ENCODE data around the gene GNG7.
A peak's percentile ranks its signal among the peaks of the same experiment; 100 is the strongest.
"Not testable (repeated sequence)": the region's sequence is repeated elsewhere in the genome, so short reads cannot be mapped to it uniquely, and the experiment has no call there.

Gene GNG7

DNA sequence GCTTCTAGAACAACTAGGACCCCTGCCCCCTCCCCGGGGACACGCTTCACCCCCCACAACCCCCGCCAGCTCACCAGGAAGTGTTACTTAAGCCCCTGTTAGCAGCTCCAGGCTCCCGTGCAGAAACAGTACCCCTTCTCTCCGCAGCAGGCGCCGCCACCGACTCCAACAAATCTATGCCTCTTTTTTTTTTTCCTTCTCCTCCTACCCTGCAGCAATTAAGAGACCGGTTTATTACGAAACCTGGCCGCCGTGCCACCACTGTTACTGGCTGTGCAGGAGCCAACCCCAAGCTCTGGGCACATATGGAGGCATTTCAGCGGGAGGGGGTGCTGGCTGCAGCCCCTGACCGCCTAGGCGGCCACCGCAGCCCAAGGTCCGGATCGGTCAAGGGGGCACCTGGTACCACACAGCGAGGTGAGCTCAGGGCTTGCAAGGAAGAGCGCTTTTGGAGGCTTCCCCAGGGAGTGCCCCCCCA, 224.2 kb downstream of the GNG7 start:
- no peak for DNase-seq

DNA sequence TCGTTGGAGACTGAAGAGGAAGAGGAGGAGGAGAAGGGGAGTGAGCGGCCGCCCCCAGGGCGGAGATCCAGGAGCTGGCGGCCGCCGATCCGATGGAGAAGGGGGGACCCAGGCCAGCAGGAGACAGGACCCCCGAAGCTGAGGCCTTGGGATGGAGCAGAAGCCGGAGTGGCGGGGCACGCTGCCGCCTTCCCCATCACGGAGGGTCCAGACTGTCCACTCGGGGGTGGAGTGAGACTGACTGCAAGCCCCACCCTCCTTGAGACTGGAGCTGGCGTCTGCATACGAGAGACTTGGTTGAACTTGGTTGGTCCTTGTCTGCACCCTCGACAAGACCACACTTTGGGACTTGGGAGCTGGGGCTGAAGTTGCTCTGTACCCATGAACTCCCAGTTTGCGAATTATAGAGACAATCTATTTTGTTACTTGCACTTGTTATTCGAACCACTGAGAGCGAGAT, 224.7 kb downstream of the GNG7 start:
- DNase-seq = no peak

DNA sequence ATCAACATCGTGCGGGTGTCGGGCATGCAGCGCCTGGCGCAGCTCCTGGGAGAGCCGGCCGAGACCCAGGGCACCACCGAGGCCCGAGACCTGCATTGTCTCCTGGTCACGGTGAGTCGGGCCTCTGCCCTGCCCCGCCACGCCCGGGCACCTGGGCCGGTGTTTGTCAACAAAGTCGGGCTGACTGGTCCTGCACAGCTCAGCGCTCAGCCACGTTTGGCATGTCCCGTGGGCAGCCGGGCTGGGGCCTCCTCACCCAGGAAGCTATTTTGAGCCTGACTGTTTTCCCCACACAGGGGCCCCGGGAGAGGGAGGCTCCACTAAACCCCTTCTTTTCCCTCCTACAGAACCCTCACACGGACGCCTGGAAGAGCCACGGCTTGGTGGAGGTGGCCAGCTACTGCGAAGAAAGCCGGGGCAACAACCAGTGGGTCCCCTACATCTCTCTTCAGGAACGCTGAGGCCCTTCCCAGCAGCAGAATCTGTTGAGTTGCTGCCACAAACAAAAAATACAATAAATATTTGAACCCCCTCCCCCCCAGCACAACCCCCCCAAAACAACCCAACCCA, 225.3 kb downstream of the GNG7 start:
- DNase-seq = no peak

DNA sequence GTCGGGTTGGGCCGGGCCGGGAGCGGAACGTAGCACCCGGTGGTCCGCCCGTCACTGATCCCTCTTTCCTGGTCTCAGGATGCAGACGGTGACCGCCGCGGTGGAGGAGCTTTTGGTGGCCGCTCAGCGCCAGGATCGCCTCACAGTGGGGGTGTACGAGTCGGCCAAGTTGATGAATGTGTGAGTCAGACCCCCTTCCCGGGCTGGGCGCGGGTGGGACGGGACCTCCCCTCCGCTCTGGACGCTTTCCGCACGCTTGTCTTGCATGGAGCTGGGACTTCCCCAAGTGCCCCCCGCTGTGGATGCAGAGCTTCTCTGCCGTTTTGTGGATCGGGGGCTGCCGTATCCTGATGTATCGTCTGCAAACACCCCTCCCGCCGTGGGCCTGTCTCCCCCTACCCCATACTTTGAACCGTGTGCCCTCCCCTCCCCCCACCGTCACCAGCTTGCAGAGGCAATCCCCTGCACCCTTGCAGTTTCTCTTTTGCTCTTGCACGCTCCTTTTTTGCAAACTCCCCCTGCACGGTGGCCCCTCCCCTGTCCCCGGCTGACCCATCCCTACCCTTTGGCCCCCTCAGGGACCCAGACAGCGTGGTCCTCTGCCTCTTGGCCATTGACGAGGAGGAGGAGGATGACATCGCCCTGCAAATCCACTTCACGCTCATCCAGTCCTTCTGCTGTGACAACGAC, 225.9 kb downstream of the GNG7 start:
- no peak for DNase-seq

DNA sequence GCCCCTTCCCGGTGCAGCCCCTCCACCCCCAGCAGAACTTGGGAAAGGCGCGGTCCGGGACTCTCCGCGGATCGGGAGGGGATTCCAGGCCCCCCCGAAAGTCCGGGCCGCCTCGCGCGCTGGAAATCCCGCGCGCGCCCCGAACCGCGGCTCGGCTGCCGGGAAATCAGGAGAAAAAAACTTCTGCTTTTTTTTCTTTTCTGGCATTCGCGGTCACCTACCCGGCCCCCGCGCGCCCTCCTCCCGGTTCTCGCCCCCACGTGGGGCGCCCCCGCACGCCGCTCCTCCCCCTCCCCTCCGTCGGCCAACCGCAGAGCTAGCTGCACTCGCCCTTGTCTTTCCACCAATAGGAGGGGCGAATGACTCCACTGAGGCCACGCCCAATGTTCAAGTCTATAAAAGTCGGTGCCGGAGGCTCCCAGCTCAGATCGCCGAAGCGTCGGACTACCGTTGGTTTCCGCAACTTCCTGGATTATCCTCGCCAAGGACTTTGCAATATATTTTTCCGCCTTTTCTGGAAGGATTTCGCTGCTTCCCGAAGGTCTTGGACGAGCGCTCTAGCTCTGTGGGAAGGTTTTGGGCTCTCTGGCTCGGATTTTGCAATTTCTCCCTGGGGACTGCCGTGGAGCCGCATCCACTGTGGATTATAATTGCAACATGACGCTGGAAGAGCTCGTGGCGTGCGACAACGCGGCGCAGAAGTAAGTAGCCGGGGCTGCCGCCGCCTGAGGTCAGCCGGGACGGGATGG, 226.6 kb downstream of the GNG7 start, which contains the start of gene GADD45B:
TSS of gene GADD45B (plus strand) at position 426 of the 749 bp plus-strand sequence. CDS start at position 658, 232 bp downstream.
- DNase-seq = peak; percentile 94

DNA sequence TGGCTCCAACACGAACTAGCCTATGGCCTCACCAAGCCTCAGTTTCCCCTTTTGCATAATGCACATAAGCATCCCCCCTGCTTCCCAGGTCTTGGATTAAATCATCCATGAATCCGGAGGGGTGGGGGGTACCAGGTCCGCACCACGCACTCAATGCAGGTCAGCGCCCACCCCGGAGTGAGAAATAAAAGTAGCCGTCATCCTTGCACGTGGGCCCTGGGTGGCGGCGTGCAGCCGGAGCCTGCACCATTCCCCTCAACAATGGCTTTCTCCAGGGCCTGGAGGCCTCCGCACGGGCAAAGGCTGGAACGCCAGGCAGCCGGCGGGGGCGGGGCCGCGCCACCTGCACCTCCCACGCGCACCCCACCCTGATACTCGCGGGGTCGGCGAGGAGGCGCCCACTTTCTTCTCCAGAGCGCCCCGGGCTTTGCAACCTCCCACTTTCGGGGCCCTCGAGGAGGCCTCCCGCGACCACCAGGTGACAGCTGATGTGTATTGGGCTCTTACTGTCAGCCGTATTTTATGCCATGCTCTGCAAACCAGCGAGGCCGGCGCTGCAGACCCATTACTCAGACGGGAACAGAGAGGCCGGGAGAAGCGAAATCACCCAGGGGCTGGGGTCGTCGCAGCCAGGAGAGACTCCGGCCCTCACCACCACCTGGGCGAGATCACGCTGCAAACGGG, 227.3 kb downstream of the GNG7 start:
- DNase-seq = no peak

DNA sequence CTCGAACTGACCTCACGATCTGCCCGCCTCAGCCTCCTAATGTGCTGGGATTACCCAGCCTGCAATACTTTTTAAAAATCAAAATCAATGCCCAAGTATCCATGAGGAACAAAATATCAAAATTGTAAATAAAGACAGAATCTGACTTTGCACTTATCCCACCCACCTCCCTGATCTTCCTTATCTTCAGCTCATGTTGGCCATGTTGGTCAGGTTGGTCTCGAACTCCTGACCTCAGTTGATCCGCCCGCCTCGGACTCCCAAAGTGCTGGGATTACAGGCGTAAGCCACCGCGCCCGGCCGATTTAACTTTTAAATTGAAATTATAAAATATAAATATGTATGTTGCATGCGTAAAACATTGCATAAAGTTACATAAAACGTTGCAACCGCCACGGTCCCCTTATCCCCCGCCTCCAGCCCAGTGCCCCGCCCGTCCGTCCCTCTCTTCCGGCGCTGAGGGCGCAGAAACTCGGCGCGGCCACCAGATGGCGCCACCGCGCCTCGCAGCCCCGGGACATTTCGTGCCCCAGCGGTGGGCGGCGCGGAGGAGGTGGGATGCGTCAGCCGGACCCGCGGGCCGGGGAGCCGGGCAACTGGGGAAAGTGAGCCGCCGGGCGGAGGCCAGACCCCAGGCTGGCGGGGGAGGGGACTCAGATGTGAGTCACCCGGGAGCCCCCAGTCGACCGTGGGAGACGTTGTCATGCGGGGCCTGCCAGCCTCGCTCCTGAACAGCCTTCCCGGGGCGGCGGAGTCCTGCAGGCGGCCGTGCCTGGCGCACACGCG, 228.1 kb downstream of the GNG7 start:
- DNase-seq = peak; percentile 72

DNA sequence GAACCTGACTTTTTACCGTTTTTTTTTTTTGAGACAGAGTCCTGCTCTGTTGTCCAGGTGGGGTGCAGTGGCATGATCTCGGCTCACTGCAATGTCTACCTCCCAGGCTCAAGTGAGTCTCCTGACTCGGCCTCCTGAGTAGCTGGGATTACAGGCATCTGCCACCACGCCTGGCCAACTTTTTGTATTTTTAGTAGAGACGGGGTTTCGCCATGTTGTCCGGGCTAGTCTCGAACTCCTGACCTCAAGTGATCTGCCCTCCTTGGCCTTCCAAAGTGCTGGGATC, 232.6 kb downstream of the GNG7 start:
- DNase-seq = not testable (repeated sequence)

DNA sequence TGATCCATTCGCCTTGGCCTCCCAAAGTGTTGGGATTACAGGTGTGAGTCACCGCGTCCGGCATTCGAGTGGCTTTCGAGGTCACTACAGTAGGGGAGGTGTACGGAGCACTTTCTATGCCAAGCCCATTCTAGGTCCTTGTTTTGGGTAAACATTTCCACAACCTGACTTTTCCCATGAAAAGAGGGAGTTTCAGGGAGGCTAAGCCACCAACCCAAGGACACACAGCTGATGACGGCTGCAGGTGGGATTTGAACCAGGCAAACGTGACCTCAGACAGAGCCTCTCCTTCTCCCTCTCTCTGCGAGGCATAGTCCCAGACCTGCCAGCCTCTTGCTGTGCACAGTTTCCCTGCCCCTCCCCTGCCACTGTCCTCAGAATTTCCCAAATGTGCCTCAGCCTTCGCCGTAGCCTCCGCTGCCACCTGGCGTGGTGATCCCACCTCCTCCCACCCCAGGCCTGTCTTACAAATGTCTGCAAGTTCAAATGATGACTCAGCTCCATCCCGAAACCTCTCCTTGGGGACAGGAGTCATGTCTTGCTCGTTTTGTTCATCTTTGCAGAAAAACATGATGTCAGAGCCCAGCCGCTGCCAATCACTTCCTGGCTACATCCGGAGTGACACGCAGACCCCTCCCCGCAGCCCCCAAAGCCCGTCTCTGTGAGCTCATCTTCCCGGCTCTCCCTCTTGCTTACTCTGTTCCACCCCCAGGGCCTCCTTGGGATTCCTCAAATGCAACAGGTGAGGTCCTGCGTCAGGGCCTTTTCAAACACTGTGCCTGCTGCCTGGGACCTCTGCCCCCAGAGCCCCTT, 233.2 kb downstream of the GNG7 start:
- no peak for DNase-seq

DNA sequence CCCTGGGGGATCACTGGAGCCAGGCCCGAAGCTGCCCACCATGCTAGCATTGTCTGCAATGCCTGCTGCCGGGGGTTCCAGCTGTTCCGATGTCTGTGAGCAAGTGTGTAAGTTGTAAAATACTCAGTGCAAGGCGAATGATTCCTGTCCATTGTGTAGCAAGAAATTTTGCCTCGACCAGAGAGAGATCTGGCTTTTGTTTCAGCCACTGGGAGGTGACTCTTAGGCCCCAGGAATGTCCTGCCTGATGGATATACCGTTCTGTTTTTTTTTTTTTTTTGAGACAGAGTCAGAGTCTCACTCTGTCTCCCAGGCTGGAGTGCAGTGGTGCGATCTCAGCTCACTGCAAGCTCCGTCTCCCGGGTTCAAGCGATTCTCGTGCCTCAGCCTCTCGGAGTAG, 233.9 kb downstream of the GNG7 start:
- DNase-seq = no peak

DNA sequence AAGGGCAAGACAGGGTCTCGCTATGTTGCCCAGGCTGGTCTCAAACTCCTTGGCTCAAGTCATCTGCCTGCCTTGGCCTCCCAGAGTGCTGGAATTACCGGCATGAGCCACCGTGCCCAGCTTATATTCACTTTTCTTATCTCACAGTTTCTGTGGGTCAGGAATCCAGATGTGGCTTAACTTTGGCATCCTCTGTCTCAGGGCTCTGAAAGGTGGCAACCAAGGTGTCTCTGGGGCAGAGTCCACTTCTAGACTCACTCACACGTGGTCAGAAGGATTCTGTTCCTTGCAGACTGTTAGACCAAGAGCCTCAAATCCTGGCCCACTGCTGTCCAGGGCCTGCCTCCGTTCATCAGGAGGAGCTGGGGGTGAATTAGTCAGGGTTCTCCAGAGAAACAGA, 238.1 kb downstream of the GNG7 start:
- DNase-seq = no peak

DNA sequence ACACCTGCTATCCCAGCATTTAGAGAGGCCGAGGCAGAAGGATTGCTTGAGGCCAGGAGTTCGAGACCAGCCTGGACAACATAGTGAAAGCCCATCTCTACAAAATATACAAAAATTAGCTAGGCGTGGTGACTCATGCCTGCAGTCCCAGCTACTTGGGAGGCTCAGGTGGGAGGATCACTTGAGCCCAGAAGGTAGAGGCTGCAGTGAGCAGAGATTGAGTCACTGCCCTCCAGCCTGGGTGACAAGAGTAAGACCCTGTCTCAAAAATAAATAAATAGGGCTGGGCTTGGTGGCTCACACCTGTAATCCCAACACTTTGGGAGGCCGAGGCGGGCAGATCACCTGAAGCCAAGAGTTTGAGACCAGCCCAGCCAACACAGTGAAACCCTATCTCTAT, 238.8 kb downstream of the GNG7 start:
- DNase-seq = not testable (repeated sequence)

DNA sequence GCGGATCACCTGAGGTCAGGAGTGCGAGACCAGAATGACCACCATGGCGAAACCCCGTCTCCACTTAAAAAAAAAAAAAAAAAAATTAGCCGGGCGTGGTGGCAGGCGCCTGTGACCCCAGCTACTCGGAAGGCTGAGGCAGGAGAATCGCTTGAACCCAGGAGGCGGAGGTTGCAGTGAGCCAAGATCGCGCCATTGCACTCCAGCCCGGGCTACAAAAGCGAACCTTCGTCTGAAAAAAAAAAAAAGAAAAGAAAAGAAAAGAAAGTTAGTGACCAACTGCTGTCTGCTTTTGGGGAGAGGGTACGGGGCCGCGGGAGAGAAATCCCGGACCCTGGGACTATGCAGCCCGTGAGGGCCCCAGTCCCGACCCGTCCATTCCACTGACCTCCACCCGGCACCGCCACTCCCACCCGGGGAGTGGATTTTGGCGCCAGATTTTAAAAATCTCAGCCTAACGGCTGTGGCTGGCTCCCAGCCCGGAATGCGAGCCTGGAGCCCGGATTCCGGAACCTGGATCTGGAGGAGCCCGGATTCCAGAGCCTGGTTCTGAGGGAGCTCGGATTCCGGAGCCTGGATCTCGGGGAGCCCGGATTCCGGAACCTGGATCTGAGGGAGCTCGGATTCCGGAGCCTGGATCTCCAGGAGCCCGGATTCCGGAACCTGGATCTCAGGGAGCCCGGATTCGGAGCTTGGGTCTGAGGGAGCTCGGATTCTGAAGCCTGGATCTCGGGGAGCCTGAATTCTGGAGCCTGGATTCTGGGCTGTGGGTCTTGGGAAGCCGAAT, 239.7 kb downstream of the GNG7 start:
- no peak for DNase-seq

DNA sequence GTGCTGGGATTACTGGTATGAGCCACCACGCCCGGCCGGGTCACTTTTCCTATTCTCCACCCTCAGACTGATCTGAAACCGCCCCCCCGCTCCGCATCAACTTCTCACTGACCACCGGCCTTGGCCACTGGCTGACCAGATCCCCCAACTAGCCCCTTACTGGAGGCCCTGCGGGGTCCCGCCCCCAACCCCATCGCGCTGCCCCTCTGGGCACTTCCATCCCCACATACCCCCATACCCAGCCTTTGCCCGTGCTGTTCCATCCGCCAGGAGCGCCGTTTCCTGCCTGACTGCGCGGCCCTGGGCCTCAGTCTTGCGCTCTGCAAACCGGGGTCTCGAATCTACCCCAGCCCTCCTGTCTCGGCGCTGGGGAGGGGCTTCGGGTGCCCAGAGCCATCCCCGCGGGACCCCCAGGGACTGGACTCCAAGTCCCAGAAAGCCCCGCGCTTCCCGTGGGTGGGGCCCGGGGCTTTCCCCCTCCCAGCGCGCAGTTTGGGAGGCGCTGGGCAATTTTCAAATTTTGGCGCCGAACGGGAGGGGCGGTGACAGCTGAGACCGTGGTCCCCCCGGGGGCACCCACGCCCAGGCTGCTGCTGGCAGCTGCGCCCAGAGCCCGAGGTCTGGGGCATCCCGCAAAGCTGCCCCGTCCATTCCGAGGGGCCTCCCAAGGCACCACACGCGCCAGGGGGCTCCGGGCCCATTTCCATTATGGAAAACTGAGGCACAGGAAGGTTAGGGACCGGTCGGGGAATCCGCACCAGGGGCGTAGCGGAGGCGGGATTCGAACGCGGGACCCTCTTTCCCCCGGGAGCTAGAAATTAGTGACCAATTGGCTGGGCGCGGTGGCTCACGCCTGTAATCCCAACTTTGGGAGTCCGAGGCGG, 240.5 kb downstream of the GNG7 start:
- DNase-seq = peak; percentile 66

All from NCI-H1436 (cell line).